CD1c-positive myeloid dendritic cell (primary cell): ENCODE data around the gene KLF11.

Experiments used
- DNase-seq: peaks from one replicate; pipeline ENCODE4 v3.0.0-alpha.2; 2016; ENCODE audit errors: extremely low spot score

Gene KLF11

DNA sequence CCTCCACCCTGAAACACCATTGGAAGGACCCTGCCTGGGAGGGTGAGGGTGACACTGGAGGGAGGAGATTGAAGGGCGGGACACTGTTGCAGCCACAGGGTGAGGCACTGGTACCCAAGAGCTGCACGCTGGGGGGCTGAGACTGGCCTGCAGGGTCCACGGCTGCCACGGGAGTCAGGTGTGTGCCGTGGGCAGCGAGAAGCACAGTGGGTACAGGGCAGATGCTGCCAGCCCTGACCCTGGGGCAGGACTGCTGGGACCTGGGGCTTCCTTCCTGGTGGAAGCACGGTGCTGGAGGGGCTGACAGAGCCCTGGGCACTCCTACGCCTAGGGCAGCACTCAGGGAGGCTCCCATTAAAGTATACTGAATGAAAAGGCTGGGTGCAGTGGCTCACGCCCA is 20.2 kb downstream of the KLF11 start:
- DNase-seq, result no peak

DNA sequence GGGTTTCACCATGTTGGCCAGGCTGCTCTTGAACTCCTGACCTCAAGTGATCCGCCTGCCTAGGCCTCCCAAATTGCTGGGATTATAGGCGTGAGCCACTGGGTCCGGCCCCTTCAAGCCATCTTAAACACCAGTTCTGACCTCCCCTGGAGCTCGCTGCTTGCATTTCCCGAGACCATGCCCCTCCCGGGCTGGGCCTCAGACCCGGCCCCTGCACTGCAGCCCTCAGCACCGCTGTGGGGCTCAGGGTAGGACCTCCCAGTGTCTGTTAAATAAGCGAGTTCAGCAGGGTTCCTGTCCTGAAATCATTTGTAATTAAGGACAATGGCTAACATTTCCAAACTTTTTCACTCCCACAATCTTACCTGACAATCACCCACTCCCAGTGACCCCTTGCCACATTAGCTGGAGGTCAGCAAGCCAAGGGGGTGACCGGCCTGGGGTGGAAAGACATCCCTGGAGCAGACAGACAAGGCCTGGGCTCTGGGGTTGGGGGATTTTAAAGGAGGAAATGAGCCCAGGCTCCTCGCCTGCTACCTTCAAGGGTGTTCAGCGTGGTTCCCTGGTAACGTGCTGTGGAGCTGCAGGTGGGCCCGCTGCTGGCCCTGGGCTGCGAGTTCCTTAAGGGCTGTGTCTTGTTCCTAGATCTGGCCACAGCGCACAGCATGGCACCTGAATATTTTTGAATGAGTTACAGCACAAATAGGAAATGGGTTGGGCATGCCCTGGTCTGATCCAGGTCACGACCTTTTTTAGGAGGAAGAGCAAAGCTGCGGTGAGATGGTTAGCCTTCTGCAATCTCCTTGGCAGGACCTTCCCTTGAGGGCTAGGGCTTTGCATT is 21.8 kb downstream of the KLF11 start:
- DNase-seq, result no peak

DNA sequence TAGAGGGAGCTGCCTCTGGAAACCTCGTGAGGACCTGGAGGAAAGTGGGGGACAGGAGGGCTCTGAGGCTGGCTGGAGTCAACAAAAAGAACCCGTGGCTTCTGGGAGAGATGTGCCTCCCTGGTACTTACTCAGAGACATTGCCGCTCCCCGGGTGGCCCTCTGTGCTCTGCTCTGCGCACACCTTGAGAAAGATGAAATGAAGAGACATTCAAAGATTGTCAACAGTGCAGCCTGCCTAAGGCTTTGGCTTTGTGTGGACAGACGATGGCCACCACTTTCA is 22.4 kb downstream of the KLF11 start:
- no peak for DNase-seq

DNA sequence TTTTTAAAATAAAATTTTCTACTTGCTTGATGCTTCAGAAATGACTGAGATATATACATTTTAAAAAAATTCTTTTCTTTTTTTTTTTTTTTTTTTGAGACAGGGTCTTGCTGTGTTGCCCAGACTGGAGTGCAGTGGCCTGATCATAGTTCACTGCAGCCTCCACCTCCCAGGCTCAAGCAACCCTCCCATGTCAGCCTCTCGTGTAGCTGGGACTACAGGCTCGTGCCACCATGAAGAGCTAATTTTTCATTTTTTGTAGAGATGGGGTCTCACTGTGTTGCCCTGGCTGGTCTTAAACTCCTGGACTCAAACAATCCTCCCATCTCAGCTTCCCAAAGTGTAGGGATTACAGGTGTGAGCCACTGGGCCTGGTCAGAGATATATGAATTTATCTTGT is 24.0 kb downstream of the KLF11 start:
- no peak for DNase-seq

DNA sequence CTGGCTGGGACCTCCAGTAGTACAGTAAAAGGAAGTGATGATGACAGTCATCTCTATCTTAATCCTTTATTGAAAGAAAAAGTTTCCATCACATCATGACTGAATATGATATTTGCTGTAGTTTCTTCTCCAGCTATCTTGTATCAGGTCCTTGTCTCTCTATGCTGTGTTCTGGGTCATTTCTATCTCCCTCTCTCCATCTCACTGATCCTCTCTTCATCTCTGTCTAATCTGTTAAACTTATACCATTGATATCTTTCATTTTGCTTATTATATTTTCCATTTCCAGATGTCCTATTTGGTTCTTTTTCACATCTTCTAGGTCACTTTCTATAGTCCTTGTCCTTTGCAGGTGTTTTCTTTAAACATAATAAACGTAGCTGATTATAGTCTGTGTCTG is 24.5 kb downstream of the KLF11 start:
- DNase-seq, result no peak

DNA sequence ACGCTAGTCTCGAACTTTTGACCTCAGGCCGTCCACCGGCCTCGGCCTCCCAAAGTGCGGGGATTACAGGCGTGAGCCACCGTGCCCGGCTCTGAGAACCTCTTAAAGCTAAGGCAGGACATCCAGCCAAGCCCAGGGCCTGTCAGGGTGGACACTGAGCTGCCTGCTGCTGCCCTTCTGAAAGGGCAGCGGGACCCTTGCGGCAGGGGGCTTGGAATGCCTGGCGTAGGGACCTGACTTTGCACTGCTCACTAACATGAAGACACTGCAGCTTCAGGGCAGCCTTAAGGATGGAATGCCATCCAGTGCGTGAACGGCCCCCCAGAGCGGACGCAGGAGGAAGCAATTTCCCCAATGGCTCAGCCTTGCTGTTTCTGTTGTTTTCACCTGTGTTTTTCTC is 27.8 kb downstream of the KLF11 start:
- DNase-seq, result no peak

GRCh38 chr2:10071595-10071994 is 28.2 kb downstream of the KLF11 start:
- DNase-seq, result no peak

DNA sequence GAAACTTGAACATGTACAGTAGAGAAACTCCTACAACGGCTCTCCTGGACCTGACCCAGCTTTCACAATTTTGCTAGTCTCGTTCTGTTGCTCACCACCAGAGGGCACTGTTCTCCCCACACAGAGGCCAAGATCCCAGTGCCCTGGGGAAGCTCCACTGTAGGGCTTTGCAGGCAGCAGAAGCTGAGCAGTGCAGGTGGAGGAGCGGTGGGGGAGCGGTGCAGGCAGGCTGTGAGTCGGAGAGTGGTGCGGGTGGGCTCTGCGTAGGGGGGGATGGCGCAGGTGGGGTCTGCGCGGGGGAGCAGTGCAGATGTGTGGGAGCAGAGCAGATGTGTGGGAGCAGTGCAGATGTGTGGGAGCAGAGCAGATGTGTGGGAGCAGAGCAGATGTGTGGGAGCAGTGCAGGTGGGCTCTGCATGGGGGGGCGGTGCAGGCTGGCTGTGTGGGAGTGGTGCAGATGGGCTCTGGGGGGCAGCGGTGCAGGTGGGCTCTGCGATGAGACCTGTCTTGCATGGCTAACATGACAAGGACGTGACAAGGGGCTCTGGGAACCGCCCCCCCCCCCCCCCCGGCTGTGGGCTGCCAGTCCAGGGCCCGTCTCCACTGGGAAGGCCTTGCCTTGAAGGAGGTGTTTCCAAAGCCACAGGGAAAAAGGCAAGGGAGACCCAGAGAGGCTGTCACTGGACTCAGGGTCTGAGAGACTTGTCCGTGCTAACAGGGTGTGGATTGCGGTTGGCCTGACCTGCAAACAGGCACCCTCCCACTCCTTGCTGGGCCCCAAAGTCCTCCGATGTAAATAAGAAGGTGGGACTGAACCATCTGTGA is 29.5 kb downstream of the KLF11 start:
- peak; percentile 88 for DNase-seq

- no peak for DNase-seq
Observed at GRCh38 chr2:10073706-10074105, 30.4 kb downstream of the KLF11 start.

- no peak for DNase-seq
Observed at GRCh38 chr2:10075101-10075500, 31.8 kb downstream of the KLF11 start.

GRCh38 chr2:10075571-10076209 is 32.3 kb downstream of the KLF11 start:
- no peak for DNase-seq

GRCh38 chr2:10076511-10076910 is 33.2 kb downstream of the KLF11 start:
- DNase-seq, result no peak

- DNase-seq, result no peak
Observed at GRCh38 chr2:10076988-10077527, 33.7 kb downstream of the KLF11 start.

- DNase-seq, result no peak
Observed at GRCh38 chr2:10078001-10078400, 34.7 kb downstream of the KLF11 start.

- no peak for DNase-seq
Observed at GRCh38 chr2:10078704-10079265, 35.4 kb downstream of the KLF11 start.

DNA sequence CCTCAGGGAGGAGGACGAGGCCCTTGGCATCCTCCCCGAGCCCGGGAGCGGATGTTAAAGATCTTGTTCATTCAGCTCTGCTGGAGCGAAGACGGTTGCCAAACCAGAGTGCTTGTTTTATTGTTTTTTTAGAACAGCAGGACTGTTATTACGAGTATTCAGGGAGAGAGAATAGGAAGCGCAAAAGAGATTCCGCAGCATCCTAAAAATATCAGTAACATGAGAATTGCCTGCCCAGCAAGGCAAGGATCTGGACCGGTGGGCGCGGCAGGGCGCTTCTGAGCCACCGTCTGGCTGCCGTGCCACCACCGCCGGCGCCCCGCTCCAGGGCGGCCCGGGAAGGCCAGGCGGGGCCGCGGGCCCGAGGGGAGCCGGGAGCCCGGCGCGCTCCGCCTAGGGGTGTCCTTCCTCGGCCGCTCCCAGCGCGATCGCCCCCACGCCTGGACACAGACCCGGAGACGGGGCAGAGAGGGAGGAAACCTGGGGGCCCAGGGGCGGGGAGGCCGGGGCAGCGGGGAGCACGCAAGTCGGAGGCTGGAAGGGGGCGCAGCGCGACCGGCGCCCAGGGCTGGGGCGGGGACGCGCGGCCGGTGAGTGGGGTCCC is 36.0 kb downstream of the KLF11 start:
- no peak for DNase-seq

- DNase-seq, result peak; percentile 6
Observed at GRCh38 chr2:10079870-10080535, 36.7 kb downstream of the KLF11 start, which contains the start of gene CYS1. TSS of gene CYS1 (minus strand) at chr2:10080411. CDS start at chr2:10080223, 188 bp downstream.

- peak; percentile 10 for DNase-seq
Observed at GRCh38 chr2:10080536-10081304, 37.4 kb downstream of the KLF11 start.

DNA sequence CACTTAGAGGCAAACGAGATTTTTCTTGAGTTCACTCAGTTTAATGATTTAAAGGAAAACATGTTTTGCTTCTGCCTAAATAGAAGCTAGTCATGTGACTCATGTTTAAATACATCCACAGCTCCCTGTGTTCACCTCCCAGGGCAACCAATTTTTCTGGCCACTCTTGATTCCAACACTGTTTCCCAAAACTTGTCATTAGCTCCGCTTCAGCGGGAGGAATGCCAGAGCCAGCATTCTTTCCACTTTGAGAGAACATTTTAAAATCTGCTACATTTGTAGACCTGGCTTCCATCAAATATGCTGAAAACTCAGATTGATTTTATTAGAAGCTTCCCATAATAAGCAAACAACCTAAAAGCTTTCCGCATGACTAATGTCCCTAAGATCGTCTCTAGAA is 39.7 kb downstream of the KLF11 start:
- no peak for DNase-seq

DNA sequence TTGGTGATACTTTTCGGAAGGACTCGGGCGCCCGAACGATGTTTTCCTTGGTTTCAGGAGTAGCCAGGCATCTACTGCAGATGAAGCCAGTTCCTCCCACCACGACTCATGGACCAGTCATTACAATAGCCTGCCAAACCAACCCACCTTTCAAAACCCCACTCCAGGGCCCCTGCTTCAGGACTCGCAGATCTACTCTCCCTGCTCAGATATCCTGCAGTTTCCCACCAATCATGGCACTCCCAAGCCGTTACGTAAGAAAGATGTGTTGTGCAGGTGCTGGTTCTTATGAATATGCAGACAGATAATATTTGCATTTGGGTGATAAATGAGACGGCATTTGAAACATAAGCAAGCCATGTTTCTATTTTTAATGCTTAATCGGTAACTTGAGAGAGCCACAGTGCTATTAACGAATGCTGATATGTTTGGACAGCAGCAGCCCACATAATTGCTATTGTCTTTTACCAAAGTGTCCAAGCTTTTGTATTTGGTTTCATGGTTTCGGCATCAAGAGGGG is 40.4 kb downstream of the KLF11 start:
- DNase-seq, result no peak
